ENCODE measurements around the gene MISP3. TPM values are rescaled to one million over a fixed set of nuclear protein-coding genes. Genes with fewer than 3 reads are reported as not detected.

MISP3 gene
- total and polyA plus RNA-seq, 9 of the 15 experiments (the other 6 are each of a cell fraction or from before 2014, with no cell fraction given) = 0.25 to 5.6 (median 1.6) TPM

DNA sequence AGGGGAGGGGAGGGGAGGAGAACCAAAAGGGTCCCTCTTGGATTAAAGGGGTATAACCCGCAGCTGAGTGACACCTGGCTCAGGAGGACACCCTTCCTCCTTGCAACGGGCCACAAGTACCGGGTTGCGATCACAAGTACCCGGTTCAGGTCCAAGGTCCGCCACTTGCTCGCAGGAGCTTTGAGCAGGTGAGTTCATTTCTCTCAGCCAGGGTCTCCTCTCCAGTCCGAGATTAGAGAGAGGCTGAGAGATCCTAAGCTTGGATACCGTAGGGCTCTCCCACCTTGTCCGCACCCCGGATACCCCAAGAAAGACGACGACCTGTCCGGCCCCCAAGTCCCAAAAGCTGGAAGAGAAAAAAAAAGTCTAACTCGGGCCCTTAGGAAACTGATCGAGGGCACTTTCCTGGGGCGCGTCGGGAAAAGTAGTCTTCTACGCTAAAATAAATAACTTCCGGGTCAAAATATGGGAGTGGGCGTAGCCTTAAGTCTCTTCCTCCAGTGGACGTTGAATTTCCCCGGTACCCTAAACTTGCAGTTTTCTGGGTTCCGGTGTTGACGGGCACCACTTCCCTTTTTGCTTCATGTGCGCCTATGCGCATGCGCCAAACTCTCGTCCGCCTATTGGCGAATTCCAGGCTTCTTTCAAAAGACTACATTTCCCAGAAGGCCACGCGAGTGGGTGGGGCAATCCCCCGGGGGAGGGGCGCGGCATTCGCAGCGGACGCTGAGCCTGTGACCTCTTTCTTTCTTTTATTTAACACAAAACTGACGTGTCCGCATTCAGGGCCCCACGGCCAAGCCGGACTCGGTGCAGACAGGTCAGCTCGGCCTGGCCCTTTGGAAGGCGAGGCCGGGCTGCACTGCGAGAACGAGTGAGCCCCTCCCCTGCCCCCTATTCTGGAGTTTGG lies 8.6 kb downstream of the MISP3 start (continued):
- TF ChIP-seq, protein P1, sequence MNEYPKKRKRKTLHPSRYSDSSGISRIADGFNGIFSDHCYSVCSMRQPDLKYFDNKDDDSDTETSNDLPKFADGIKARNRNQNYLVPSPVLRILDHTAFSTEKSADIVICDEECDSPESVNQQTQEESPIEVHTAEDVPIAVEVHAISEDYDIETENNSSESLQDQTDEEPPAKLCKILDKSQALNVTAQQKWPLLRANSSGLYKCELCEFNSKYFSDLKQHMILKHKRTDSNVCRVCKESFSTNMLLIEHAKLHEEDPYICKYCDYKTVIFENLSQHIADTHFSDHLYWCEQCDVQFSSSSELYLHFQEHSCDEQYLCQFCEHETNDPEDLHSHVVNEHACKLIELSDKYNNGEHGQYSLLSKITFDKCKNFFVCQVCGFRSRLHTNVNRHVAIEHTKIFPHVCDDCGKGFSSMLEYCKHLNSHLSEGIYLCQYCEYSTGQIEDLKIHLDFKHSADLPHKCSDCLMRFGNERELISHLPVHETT (CRISPR knock-in tag; conservative IDR thresholded peaks at IDR 0.05 in 1 of 2, IDR thresholded peaks at IDR 0.05 in 1 of 2) = peak in 1 of 2 experiments; percentile 96; a peak in 2 of 4 replicates
- TF ChIP-seq CHD4 (IDR thresholded peaks at IDR 0.05; ENCODE audit: insufficient read depth, insufficient replicate concordance, low read depth, low read length, poor library complexity, severe bottlenecking) (no peak), U2AF1 (optimal IDR thresholded peaks at IDR 0.05; ENCODE audit: low read depth, low read length) (no peak), STAT5A (IDR thresholded peaks at IDR 0.05; ENCODE audit: borderline replicate concordance, low read length) (no peak), KLF10 (CRISPR knock-in tag; IDR thresholded peaks at IDR 0.05) (no peak), TBP (optimal IDR thresholded peaks at IDR 0.05; ENCODE audit: low read depth, low read length) (peak; percentile 86), NR4A1 (CRISPR knock-in tag; IDR thresholded peaks at IDR 0.05) (no peak), NR4A1 (tag; IDR thresholded peaks at IDR 0.05) (no peak), TAF9B (IDR thresholded peaks at IDR 0.05; ENCODE audit: partially characterized antibody) (no peak), SIRT6 (IDR thresholded peaks at IDR 0.05; ENCODE audit: low read depth, low read length) (no peak), ZNF778 (CRISPR knock-in tag; IDR thresholded peaks at IDR 0.05) (no peak), RFX7 (CRISPR knock-in tag; IDR thresholded peaks at IDR 0.05) (no peak), RBBP5 (IDR thresholded peaks at IDR 0.05; ENCODE audit: borderline replicate concordance, insufficient read depth, low read length, poor library complexity, severe bottlenecking) (no peak)
- TF ChIP-seq, protein P2, sequence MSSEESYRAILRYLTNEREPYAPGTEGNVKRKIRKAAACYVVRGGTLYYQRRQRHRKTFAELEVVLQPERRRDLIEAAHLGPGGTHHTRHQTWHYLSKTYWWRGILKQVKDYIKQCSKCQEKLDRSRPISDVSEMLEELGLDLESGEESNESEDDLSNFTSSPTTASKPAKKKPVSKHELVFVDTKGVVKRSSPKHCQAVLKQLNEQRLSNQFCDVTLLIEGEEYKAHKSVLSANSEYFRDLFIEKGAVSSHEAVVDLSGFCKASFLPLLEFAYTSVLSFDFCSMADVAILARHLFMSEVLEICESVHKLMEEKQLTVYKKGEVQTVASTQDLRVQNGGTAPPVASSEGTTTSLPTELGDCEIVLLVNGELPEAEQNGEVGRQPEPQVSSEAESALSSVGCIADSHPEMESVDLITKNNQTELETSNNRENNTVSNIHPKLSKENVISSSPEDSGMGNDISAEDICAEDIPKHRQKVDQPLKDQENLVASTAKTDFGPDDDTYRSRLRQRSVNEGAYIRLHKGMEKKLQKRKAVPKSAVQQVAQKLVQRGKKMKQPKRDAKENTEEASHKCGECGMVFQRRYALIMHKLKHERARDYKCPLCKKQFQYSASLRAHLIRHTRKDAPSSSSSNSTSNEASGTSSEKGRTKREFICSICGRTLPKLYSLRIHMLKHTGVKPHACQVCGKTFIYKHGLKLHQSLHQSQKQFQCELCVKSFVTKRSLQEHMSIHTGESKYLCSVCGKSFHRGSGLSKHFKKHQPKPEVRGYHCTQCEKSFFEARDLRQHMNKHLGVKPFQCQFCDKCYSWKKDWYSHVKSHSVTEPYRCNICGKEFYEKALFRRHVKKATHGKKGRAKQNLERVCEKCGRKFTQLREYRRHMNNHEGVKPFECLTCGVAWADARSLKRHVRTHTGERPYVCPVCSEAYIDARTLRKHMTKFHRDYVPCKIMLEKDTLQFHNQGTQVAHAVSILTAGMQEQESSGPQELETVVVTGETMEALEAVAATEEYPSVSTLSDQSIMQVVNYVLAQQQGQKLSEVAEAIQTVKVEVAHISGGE (CRISPR knock-in tag; IDR thresholded peaks at IDR 0.05) = peak; percentile 30 to 98 (median 69); a peak in 5 of 6 replicates
- TF ChIP-seq, protein P3, sequence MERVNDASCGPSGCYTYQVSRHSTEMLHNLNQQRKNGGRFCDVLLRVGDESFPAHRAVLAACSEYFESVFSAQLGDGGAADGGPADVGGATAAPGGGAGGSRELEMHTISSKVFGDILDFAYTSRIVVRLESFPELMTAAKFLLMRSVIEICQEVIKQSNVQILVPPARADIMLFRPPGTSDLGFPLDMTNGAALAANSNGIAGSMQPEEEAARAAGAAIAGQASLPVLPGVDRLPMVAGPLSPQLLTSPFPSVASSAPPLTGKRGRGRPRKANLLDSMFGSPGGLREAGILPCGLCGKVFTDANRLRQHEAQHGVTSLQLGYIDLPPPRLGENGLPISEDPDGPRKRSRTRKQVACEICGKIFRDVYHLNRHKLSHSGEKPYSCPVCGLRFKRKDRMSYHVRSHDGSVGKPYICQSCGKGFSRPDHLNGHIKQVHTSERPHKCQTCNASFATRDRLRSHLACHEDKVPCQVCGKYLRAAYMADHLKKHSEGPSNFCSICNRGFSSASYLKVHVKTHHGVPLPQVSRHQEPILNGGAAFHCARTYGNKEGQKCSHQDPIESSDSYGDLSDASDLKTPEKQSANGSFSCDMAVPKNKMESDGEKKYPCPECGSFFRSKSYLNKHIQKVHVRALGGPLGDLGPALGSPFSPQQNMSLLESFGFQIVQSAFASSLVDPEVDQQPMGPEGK (CRISPR knock-in tag; IDR thresholded peaks at IDR 0.05; ENCODE audit: borderline replicate concordance) = no peak
